GM18858 (cell line): ENCODE data around the gene SPEG.

Source experiments
- ATAC-seq: cut with Tn5 transposase; IDR thresholded peaks from one replicate; pipeline ENCODE4 v1.9.1; 2021; ENCODE audit not compliant: unreplicated experiment

Gene SPEG

DNA sequence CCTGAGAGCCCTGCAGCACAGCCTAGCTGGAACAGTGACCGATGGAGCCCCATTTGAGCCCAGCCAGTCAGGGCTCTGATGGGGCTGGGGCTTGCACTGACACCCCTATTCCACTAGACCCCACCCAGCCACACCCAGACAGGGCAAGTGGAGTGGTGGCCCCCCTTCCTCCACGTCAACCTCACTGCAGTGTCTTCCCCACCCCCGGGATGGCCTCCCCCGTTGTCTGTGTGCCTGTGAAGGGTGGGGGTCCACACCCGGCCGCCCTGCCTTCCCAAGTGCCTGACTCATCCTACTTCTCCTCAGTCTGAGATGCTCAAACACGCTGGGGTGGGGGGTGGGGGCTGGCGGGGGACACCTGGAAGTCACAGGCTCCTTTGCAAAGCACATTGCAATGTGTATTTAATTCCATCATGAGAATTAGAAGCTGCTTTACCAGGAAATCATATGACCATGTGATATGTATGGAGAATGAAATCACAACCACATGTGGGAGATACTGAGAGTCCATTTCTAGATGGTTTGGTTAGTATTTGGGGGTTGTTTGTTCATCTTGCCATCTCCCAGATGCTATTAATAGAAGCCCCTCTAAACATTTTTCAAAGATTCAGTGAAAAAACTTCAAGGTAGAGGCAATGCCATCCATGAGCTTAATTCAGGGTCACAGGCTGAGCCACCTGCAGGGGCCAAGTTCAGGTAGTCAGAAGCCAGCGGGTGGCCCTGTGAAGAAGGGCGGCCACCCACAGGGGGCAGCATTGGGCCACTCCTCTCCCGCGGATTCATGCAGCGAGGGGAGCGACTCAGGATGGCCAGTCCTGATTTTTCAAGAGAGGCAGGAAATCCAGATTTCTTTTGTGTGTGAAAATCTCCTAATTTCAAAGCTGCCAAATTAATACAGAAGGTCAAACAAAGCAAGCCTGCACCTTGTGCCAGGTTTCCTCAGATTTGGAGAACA is 41.3 kb downstream of the SPEG start:
- ATAC-seq, result no peak

GRCh38 chr2:219476652-219477151 is 42.1 kb downstream of the SPEG start:
- no peak for ATAC-seq

DNA sequence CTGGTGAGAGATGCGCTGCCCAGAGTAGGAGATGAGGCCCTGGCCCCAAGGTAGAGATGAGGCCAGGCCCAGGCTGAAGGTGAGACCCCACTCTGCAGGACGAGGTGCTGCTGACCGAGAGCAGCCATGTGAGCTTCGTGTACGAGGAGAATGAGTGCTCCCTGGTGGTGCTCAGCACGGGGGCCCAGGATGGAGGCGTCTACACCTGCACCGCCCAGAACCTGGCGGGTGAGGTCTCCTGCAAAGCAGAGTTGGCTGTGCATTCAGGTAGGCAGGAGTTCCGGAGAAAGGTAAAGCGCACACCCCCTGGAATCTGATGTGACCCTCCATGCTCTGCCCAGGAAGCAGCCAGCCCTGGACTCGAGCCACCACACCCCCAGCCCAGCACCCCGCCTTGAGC is 42.5 kb downstream of the SPEG start:
- no peak for ATAC-seq

- ATAC-seq, result no peak
These were observed 43.2 kb downstream of the SPEG start for GRCh38 chr2:219477815-219478214.

- ATAC-seq, result no peak
These were observed 44.3 kb downstream of the SPEG start for GRCh38 chr2:219478916-219479315.

GRCh38 chr2:219480004-219480403 is 45.4 kb downstream of the SPEG start:
- ATAC-seq, result no peak

DNA sequence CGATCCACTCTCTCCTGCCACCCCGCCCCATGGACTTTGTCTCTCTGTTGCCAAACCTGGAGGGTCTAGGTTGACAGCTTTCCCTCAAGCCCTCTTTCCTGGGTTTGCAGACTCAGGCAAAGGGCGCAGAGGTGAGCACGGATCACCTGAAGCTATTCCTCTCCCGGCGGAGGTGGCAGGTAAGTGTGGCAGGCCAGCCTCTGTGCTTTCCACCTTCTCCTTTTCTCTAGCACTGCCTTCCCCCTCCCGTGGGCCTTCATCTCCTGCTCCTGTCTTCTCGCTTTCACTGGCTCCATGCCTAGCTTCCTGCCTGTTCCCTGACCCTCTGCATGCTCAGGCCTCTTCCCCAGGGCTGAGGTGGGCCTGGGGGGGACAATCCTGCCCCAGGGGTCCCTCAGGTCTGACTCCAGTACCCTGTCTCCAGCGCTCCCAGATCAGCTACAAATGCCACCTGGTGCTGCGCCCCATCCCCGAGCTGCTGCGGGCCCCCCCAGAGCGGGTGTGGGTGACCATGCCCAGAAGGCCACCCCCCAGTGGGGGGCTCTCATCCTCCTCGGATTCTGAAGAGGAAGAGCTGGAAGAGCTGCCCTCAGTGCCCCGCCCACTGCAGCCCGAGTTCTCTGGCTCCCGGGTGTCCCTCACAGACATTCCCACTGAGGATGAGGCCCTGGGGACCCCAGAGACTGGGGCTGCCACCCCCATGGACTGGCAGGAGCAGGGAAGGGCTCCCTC is 48.2 kb downstream of the SPEG start:
- ATAC-seq, result no peak

DNA sequence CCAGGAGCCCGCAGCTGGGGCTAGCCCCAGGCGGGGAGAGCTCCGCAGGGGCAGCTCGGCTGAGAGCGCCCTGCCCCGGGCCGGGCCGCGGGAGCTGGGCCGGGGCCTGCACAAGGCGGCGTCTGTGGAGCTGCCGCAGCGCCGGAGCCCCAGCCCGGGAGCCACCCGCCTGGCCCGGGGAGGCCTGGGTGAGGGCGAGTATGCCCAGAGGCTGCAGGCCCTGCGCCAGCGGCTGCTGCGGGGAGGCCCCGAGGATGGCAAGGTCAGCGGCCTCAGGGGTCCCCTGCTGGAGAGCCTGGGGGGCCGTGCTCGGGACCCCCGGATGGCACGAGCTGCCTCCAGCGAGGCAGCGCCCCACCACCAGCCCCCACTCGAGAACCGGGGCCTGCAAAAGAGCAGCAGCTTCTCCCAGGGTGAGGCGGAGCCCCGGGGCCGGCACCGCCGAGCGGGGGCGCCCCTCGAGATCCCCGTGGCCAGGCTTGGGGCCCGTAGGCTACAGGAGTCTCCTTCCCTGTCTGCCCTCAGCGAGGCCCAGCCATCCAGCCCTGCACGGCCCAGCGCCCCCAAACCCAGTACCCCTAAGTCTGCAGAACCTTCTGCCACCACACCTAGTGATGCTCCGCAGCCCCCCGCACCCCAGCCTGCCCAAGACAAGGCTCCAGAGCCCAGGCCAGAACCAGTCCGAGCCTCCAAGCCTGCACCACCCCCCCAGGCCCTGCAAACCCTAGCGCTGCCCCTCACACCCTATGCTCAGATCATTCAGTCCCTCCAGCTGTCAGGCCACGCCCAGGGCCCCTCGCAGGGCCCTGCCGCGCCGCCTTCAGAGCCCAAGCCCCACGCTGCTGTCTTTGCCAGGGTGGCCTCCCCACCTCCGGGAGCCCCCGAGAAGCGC is 49.1 kb downstream of the SPEG start:
- no peak for ATAC-seq

GRCh38 chr2:219484343-219485200 is 49.9 kb downstream of the SPEG start:
- ATAC-seq, result no peak

- ATAC-seq, result no peak
These were observed 50.5 kb downstream of the SPEG start for GRCh38 chr2:219485201-219485580.

DNA sequence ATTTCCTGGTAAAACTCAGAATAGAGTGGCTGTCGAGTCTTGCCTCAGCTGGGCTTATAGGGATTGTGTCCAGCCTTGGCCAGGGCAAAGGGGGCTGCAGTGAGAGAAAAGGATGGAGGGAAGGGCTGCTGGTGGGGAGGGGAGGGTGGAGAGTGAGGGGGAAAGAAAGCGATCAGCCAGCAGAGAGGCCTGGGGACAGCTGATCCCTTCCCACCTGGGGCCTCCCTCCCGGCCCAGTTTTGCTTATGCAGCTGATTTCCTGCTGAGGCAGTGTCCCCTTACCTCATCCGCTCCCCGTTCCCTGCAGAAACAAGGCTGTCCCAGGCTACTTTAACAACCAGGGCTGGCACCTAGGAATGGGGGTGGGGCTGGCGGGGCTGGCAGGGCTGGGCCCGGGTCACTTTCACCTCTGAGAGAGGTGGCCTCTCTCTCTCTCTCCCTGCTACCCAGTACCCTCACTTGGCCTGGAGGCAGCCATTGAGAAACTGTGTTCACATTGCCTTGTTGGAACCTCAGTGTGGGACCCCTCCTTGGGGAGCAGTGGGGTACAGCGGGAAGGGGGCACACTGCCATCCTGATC is 51.8 kb downstream of the SPEG start:
- ATAC-seq, result no peak

DNA sequence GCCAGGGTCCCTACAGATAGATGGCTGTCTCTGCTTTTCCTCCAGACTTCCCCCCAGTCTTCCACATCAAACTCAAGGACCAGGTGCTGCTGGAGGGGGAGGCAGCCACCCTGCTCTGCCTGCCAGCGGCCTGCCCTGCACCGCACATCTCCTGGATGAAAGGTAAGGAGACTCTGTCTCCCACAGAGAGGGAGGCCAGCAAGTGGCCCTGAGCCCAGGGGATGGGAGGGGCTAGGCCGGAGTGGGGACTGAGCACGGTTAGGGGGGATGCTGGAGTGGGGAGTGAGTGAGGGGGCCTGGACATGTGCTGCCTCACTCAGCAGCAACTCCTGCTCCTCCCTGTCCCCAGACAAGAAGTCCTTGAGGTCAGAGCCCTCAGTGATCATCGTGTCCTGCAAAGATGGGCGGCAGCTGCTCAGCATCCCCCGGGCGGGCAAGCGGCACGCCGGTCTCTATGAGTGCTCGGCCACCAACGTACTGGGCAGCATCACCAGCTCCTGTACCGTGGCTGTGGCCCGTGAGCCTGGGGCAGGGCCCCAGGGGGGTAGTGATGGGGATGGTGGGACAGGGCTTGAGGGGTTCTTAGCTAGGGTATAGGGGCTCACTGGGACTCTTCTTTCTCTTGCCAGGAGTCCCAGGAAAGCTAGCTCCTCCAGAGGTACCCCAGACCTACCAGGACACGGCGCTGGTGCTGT is 53.7 kb downstream of the SPEG start:
- ATAC-seq, result no peak

DNA sequence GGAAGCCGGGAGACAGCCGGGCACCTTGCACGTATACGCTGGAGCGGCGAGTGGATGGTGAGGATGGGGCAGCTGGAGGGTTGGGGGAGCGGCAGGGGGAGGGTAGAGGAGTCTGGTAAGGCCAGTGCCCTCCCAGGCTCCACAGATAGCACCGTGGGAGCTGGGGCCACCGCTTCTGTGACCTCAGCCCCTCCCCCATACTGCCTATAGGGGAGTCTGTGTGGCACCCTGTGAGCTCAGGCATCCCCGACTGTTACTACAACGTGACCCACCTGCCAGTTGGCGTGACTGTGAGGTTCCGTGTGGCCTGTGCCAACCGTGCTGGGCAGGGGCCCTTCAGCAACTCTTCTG is 54.2 kb downstream of the SPEG start:
- no peak for ATAC-seq

DNA sequence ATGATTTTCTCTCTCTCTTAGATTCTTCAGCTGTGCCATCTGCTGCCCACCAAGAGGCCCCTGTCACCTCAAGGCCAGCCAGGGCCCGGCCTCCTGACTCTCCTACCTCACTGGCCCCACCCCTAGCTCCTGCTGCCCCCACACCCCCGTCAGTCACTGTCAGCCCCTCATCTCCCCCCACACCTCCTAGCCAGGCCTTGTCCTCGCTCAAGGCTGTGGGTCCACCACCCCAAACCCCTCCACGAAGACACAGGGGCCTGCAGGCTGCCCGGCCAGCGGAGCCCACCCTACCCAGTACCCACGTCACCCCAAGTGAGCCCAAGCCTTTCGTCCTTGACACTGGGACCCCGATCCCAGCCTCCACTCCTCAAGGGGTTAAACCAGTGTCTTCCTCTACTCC is 54.7 kb downstream of the SPEG start:
- ATAC-seq, result no peak

- ATAC-seq, result no peak
These were observed 55.5 kb downstream of the SPEG start for GRCh38 chr2:219490186-219490585.

DNA sequence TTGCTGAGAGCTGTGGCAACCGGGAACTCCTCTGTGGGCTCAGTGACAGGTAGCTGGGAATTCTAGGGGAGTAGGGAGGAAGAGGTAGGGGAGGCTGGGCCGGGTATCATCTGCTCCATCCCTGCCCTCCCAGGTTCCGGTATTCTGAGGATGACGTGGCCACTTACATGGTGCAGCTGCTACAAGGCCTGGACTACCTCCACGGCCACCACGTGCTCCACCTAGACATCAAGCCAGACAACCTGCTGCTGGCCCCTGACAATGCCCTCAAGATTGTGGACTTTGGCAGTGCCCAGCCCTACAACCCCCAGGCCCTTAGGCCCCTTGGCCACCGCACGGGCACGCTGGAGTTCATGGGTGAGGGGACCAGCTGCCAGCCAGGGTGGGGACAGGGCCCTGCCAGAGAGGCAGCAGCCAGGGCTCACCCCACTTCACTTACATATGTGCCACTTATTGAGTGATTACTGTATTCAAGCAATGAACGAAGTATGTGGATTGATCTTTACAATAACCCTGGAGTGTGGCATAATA is 56.0 kb downstream of the SPEG start:
- no peak for ATAC-seq

GRCh38 chr2:219491278-219491963 is 56.8 kb downstream of the SPEG start:
- ATAC-seq, result no peak

GRCh38 chr2:219492575-219492974 is 57.9 kb downstream of the SPEG start:
- ATAC-seq, result no peak
